ENCODE measurements around the gene THTPA.
"Not testable (repeated sequence)": the region's sequence is repeated elsewhere in the genome, so short reads cannot be mapped to it uniquely, and the experiment has no call there.

THTPA gene

DNA sequence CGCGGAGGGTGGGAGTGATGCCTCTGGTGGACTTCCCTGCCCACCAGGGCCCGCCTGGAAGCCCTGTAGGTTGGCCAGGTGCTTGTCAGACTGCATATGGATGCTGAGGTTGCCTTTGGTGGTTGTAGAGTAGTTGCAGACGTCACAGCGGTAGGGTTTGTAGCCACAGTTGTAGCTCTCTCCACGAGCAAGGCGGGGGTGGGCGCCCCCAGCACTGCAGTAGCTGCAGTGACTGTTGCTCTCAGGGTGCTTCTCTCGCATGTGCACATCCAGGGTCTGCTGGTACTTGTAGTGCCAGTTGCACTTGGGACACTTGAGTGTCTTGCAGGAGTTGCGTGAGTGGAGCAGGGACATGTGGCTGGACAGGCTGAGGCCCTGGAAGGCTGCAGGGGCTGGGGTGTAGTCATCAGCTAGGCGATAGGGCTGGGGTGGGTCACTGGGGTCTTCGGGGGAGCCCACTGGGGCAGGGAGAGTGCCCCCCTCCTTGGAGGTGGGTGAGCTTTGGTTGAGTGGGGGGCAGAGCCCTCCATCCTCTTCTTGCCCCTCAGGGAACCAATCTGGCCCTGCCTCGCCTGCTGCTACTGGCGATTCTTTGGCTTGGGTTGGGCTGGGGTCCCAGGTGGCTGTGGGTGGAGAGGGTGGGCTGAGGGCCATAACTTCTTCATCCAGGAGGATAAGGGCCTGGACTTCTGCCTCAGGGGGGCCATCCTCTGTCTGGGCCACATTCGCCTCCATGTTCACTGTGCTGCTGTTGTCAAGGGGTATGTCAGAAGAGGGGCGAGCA is 22.2 kb upstream of the THTPA start:
- DNase-seq, result no peak

DNA sequence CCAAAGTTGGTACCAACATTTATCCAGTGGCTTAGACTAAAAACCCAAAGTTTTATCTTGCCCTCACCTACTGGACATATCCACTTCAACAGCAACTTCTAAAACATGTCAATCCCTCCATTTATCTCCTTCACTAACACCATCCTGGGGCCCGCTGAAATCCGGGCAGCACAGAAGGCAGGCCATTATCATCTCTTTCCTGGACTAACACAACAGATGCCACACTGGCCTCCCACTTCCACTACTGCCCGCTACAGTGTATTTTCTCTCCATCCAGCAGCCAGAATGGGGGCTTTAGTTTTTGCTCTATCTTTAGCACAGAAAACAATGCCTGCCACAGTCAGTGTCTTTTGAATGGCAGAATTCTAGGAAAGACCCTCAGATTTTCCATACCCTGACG is 20.1 kb upstream of the THTPA start:
- no peak for DNase-seq

DNA sequence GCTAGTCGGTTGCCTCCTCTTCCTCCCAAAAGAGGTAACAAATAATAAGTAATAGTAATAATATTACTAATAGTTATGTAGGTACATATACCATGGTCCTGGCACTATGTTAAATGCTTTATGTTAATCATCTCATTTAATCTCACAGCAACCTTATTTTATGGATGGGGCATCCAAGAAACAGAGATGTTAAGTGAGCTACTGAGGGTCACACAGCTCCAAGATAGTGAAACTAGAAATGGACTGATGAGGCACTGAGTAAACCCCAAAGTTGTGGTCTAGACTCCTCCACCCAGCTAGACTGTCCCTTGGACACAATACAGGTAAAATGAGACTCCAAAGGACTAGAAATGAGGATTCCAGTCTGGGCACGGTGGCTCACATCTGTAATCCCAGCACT is 19.6 kb upstream of the THTPA start:
- DNase-seq, result no peak

DNA sequence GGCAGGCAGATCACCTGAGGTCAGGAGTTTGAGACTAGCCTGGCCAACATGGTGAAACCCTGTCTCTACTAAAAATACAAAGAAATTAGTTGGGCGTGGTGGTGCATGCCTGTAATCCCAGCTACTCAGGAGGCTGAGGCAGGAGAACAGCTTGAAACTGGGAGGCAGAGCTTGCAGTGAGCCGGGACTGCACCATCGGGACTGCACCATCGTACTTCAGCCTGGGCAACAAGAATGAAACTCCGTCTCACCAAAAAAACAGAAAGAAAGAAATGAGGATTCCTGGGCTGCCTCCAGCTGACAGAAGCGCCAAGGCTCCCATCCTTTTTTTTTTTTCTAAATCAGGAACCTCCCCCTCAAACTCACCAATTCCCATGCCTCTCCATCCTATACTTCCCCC is 19.2 kb upstream of the THTPA start:
- DNase-seq, result not testable (repeated sequence)

DNA sequence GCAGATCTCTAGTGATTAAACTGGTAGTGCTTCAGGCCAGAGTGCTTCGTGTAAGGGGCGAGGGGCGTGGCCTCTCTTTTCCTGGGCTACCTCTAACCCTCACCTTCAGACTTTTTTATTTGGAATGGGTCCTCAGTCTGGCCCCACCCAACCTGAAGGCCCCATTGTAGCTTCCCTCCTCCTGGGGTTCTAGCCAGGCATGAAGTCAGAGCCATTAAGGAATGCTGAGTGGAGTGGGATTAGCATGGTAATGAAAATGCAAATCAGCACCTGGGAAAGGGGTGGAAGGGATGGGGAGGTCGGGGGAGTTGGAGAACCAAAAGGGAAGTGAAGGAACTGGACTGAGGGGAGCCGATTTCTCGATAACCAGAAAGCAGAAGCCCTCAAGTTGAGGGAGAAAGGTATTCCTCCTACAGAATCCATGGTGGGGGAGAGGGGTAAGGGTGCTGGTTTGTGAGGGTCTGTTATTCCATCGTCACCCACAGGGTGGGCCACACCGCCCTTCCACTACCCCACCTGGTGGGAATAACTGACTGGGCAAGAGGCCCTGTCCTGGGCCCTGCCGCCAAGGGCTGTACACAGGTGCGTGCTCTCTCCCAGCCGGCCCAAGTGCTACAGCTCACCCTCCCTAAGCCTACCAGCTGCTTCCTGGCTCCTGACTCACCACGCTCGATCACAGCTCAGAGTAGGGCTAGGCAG is 18.6 kb upstream of the THTPA start:
- no peak for DNase-seq

DNA sequence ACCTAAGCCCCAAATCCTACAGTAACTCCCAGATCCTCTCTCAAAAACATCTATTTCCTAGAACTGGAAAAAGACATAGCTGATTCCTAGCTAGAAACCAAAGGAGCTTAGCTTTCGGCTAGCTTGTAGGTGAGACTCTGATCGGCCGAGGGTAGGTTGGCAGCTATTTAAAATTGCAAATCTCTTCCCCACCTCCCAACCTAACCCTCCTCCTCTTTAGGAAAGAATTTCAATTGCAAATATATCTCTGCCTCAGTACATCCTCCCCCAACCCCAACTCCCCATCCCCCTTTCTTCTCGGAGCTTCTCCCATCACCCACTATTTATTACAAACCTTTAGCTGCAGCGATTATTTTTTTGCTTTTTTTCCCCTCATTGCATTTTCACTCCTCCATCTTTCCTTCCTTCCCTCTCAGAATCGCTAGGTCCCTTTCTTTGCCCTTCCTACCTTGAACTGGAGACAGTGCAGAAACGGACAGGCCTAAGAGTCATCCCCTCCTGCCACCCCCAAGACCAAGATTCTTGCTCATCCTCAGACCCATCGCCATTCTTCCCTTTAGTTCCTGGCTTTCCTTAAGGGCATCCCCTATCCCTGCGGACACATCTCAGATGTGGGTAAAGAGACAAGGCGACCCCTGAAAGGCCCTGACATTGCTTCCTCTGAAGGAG is 17.9 kb upstream of the THTPA start:
- DNase-seq, result no peak

DNA sequence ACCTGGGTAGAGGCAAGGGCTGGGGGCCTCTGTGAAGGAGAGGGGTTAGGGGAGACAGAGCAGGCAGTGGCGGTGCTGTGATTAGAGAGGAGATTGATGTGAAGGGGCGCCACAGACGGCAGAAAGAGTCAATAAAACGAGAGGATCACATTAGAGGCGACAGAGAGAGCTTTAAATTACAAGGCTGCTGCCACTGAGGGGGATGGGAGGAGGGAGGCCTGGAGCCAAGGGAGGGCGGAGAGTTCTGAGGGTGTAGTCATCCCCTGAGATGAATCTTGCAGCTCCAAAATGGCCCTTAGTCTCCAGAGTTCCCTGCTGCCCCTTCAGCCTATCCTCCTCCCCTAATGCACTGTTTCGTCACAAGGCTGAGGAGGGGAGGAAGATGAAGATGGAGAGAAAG is 17.3 kb upstream of the THTPA start:
- DNase-seq, result no peak

DNA sequence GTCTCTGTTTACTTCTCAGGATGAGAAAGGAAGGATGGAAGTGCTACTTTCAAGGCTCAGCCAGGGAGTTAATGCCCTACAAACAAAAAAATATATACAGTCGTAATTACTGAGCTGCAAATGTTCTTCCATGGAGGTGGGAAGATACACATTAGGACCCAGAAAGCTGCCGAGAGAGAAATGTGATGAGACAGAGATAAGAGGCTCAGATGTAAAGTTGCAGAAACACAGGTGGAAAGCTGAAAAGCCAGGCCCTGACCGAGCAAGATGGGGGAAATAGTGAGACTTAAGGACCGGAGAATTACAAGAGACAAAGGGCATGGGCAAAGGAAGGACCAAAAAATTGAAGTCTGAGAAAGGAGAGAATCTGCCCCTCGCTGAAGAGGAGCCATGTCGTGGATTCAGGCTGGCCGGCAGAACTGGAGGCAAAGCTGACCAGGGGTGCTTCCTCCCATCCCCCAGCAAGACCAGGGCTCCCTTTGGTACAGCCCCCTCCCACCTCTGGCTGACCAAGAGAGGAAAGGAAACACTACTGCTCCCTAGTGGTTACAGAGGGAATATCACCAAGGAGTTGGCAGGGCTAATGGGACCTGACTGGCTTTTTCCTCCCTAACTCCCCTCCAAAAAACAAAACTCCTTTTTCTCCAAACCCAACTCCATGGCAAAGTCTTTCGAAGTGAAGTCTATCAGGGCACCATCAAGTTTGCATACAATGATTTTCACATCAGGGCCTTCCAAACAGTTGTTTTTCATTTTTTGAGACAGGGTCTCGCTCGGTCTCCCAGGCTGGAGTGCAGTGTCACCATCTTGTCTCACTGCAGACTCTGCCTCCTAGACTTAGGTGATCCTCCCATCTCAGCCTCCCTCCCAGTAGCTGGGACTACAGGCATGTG is 16.6 kb upstream of the THTPA start:
- DNase-seq, result no peak

DNA sequence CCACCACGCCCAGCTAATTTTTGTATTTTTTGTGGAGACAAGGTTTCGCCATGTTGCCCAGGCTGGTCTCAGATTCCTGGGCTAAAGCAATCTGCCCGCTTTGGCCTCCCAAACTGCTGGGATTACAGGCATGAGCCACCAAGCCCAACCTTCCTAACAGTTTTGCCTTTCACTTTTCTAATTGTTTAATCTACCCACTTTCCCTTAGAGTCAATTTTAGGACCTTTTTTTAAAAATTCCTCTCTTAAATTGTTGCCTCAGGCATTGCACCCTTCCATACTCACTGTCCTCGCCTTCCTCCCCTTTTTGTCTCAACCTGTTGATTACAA is 16.0 kb upstream of the THTPA start:
- no peak for DNase-seq

DNA sequence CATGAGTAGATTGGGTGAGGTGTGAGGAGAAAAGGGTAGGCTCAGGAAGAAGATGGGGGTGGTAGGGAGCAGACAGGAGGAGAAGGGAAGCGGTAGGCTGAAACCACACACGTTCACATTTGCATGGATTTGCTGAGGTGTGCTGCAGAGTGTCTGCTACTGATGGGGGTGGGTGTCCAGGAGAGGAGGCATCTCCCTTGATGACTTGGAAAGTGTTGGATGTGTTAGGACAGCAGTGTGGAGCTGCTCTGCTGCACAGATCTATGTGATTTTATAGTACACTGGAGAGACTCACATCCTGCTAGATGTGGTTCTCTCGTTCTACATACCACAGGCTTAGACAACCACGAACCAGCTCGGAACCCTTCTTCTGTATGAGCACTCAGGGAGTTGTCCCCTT is 13.8 kb upstream of the THTPA start:
- DNase-seq, result no peak

DNA sequence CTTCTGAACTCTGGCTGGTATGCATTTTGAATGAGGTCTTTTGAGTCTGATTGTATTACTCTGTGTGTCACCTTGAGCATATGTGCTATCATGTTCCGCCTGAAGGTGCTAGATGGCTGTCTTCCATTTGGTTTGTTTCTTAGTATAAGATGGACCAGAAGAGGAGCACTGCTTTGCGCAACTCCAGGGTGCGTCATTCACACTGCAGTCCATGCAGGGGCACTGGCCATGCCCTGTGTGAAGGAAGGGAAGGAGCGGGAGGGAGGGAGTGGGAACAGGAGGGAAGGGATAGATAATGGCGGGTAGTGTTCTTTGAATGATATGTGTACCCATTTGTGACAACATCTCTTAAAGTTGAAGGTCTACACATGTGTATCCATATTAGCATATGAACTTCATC is 12.7 kb upstream of the THTPA start:
- no peak for DNase-seq

DNA sequence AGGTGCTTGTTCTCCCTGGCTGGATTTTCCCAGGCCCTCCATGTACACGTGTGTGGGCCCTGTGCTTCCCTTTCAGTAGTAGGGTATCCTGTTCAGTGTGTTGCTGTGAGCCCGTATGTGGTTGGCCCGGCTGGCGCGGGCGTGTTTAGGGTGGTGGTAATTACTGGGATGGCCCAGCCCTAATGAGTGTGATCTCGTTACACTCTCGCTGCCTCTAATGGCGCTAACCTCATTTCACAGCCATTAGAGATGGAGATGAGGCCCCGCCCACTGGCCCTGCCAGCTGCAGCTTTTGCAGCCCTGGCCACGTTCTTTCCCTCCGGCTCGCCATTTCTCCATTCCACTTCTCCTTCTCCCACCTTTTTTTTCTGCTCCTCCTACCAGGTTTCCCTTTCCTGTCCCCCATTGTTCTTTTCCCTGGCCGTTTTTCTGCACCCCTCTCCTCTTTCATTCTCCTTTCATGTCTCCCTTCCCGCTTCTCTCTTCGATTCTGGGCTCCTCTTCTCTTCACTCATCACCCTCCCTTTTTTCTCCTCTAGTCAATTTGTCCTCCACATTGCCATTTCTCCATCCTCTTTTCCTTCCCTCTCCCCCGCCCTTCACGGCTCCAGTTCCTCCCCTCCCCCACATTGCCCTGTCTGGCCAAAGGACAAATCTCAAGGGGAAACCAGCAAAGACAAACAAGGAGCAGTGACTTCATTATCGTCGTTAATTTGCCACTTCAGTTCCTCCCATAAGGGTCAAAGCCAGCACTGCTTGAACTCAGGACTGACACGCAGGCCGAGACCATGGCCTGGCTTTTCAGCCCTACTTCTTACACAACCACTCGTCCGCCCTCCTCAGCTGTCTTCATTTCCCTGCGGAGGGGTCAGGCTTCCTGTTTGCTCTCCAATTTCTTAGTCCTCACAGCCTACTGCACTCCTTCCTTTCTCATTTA is 11.3 kb upstream of the THTPA start:
- DNase-seq, result no peak

DNA sequence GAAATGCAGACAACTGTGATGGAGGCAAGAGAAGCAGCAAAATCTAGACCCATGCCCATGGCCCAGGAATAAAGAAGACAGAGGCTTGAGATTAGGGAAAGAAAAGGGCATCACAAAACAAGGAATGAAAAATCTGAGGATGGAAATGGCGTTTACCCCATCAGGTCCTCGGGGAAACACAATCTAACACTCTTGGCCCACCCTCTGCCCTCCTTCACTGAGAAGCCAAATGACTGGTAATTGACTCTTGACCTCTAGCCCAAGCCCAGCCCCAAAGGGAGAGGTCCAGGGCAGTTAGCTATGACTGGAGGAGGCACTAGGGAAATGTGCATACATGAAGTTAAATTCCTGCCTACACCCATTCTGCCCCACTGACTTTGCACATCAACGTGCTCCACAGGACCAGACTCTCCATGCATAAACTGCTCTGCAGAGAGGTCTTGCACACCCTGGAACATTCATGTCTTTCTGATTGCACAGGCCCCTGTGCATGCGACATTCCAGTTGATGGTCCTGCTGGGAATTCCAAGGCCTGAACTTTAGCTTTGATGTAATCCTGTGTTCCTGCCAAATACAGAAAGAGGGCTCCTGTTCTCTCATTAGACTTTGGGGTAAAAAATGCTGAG is 10.2 kb upstream of the THTPA start:
- no peak for DNase-seq

DNA sequence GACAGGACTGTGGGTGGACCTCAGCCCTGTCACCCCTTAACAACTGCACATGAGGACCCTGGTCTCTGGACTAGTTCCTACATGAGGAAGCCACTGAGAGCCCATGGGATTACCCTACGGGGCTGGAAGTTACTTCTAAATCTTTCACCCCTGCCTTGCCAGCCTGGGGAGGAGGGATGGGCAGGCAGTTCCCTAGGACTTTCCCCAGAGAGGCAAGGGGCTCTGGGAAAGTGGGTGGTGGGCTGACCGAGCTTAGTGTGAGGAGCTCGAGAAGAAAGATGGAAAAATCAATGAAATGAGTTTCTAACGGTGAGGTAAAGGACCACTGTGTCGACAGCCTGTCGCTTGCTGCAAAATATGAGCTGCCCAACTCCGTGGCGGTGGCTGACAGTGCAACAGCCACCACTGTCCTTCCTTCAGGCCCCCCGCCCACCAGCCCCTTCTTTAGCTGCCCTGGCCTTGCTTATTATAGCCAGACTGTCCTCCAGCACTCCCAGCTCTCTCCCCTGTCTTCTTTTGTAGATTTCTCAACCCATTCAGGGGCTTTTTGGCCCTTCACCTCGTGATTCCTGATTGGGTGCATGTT is 9.5 kb upstream of the THTPA start:
- no peak for DNase-seq

DNA sequence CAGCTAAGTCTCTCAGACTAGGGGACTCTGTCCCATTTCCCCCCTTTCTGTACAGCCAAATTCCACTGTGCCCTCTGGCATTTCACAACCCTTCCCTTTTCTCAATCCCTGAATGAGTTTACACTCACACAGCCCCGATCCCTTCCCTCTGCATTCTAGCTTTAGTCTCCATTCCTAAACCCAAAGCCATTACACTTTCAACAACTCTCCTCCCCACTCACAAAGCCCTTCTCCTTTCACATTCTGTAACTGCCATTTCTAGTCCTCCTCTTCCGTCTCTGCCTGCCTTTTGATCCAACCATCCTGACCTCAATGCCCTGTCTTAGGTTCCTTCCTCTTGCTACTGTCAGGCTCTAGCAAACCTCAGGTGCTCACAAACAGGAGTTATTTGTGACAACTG is 8.1 kb upstream of the THTPA start:
- no peak for DNase-seq

DNA sequence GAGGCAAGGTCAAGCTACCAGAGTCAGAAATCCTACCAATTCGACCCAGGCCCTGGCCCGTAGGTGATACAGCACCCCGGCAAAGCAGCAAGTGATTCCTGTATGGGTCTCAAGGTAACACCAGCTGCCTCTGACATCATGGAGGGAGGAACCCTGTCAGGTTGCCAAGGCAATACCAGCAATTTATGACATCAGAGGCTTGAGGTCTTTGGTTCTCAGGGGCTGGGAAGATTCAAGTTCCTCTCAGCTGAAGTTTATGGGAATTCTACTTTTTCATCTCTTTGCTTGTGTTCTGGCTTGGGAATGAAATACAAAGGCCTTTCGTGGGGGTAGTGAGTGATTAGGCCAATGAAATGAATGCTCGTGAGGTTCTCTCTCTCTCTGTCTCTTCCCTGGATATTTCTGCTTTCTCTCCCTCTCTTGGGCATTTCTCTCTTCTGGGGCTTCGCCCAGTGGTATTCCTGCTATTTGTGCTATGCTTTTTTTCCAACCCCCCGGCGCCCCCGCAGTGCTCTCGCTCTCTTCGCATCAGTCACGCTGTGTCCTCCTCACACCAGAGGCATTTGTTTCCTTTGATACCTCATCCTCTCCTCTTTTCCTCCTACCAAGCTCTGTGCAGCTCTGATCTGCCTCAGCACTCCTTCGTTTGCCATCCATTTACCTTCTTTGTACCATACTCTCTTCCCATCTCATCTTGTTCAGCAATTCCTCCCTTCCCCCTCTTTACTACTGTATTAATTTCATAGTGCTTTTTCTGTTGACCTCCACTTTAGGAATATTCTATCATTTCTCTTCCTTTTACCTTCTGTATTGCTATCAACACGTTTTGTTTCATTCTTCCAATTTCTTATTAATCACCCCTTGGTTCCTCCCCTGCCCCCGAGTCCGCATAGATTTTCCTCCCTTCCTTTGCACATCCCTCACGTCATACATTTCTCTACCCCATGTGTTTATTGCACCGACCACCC is 7.4 kb upstream of the THTPA start:
- no peak for DNase-seq

DNA sequence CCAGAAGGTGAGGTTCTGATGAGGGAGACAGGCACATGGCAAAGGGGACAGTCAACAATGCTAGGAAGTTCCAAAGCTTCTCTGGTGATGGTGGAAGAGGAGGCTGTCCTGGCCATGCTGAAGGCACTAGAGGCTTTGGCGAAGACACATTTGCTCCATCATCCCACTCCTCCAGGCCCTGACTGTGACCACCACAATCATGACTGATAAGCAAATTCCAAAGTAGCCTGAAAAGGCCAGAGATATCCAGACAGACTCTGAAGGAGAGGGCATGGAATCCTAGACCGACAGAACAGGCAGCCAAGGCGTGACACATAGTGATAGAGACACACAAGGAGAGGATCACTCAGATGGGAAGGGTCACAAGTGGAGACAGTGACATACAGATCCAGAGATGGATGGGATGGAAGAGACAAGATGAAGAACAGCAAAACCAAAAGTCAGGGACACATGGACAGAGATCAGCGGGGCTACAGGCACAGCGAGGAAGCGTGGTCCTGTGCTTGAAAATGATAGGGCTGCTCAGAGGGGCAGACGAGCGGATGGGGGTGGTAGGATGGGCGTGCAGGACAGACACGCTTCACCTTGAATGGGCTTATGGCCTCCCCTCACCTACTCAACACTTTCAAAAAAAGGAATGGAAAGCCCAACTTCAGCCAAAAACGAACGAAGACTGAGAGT is 5.8 kb upstream of the THTPA start:
- DNase-seq, result no peak

DNA sequence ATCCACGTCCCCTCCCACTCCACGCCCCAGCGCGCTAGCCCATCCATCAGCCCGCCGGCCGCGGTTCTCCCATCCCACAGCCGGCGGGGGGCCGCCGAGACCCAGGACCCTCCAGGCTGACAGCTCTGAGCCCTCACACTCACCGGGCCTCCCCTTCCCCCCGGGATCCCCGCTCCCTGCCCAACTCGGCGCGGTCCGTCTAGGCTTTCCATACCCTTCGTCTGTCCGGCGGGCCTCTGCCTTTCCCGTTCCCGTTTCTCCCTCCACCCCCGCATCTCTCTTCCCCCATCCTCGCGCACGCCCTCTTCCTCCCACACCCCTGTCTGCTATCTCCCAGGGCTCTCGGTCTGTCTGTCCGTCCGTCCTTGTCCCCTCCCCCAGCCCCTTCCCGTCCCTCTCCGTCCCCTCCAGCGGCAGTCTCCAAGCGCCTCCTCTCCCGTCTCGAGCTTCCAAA is 5.2 kb upstream of the THTPA start:
- no peak for DNase-seq

Measured in activated CD8-positive, alpha-beta memory T cell treated with anti-CD3 and anti-CD28 coated beads for 24 hours (primary cell).